Measurements from ENCODE around the gene CRY1. TPM values are rescaled to one million over a fixed set of nuclear protein-coding genes. Genes with fewer than 3 reads are reported as not detected.

CRY1 gene
- polyA plus RNA-seq, 1 of the 3 experiments (the other 2 are of a cell fraction) = 4.9 TPM

- no peak for DNase-seq
- Histone ChIP-seq H3K36me3 (replicated peaks in 1 of 2; ENCODE audit: control insufficient read depth in 1 of 2, insufficient read depth in 2 of 2, low read length in 1 of 2) (no peaks in the 10 kb centered on the region), H3K4me2 (no peak overlapping the region), H3K4me1 (ENCODE audit: control insufficient read depth in 1 of 2, insufficient read depth in 2 of 2, low read depth in 1 of 2, low read length in 1 of 2) (peaks cover 0 to 5% of the 10 kb centered on the region in 2 experiments; a peak in 2 of 4 replicates), H4K20me1 (ENCODE audit: insufficient read depth) (peaks cover 8% of the 10 kb centered on the region; the same call in 1 of the 2 replicates), H3K9me2 (no peaks in the 10 kb centered on the region), H2AFZ (ENCODE audit: low read depth) (no peak overlapping the region), H3K27me3 (ENCODE audit: insufficient read depth) (no peaks in the 10 kb centered on the region), H3K9ac (no peak overlapping the region), H3F3A (replicated peaks; ENCODE audit: insufficient read depth) (no peaks in the 10 kb centered on the region), H3K9me3 (peaks cover 11% of the 10 kb centered on the region; the same call in 1 of the 2 replicates), H3K79me2 (ENCODE audit: insufficient read depth) (peaks cover 76% of the 10 kb centered on the region), H3K4me3 (ENCODE audit: low read depth in 2 of 2, low read length in 1 of 2) (no peak overlapping the region), H3K27ac (ENCODE audit: low read depth in 2 of 2, low read length in 1 of 2) (no peak overlapping the region)
- no peak for TF ChIP-seq ELF1 (IDR thresholded peaks at IDR 0.05)
- no peak for TF ChIP-seq RAD21 (IDR thresholded peaks at IDR 0.05; ENCODE audit: low read length)
- no peak for TF ChIP-seq GATA2 (CRISPR knock-in tag; IDR thresholded peaks at IDR 0.05)
- TF ChIP-seq JUND (IDR thresholded peaks at IDR 0.05) = no peak
- no peak for TF ChIP-seq FOXM1 (IDR thresholded peaks at IDR 0.05; ENCODE audit: low read depth)
- TF ChIP-seq YY1 (IDR thresholded peaks at IDR 0.05; ENCODE audit: low read depth) = no peak
- TF ChIP-seq REST (IDR thresholded peaks at IDR 0.05; ENCODE audit: low read depth, low read length) = no peak
- TF ChIP-seq CTCF (IDR thresholded peaks at IDR 0.05) = no peak
- no peak for TF ChIP-seq SIN3A (IDR thresholded peaks at IDR 0.05; ENCODE audit: borderline replicate concordance, low read depth, low read length)
- TF ChIP-seq ZBTB33 (IDR thresholded peaks at IDR 0.05; ENCODE audit: borderline replicate concordance, low read depth) = no peak
- TF ChIP-seq USF2 (IDR thresholded peaks at IDR 0.05; ENCODE audit: borderline replicate concordance, low read depth, low read length) = no peak
- TF ChIP-seq FOXJ3 (CRISPR knock-in tag; IDR thresholded peaks at IDR 0.05) = no peak
- TF ChIP-seq CHD2 (IDR thresholded peaks at IDR 0.05; ENCODE audit: low read length, partially characterized antibody) = no peak
- no peak for TF ChIP-seq RCOR1 (IDR thresholded peaks at IDR 0.05; ENCODE audit: low read length)
- no peak for TF ChIP-seq RFX5 (IDR thresholded peaks at IDR 0.05; ENCODE audit: low read length)
- ChIA-PET CTCF (interaction anchor here (2.3 kb wide), 2 partner anchors 19 to 45 kb away, joined by 7 read pairs; no protein-coding TSS in a partner anchor), POLR2A (no interaction called here)
- WGBS (ENCODE audit: low lambda C conversion rate) = 83% methylated on average over 2 of the region's 3 CpGs
Measured at GRCh38 chr12:107086314-107086713, 7.0 kb downstream of the CRY1 start.
